ENCODE measurements around the gene RGS3. TPM values are rescaled to one million over a fixed set of nuclear protein-coding genes. Genes with fewer than 3 reads are reported as not detected.

RGS3 gene
- total RNA-seq, 2 experiments from 2014 or later, result 22.8 to 32.9 TPM

Other genes starting within 250 kb of the RGS3 start
- gene FKBP15, start 242.4 kb upstream of the RGS3 start, total RNA-seq (2014; rRNA removed; shearing (Covaris generic)), result 25.5 and 39.9 TPM in 2 replicates
- gene FKBP15, start 242.4 kb upstream of the RGS3 start, total RNA-seq (2022), result 47.3 and 58.0 TPM in 2 replicates
- gene SLC31A1, start 242.2 kb upstream of the RGS3 start, total RNA-seq (2014; rRNA removed; shearing (Covaris generic)), result 3.9 and 4.7 TPM in 2 replicates
- 12.4 and 16.7 TPM in 2 replicates for gene SLC31A1, start 242.2 kb upstream of the RGS3 start, total RNA-seq (2022)
- 29.9 and 42.5 TPM in 2 replicates for gene CDC26, start 188.2 kb upstream of the RGS3 start, total RNA-seq (2014; rRNA removed; shearing (Covaris generic))
- 39.7 and 39.9 TPM in 2 replicates for gene CDC26, start 188.2 kb upstream of the RGS3 start, total RNA-seq (2022)
- 27.4 and 27.8 TPM in 2 replicates for gene PRPF4, start 188.1 kb upstream of the RGS3 start, total RNA-seq (2014; rRNA removed; shearing (Covaris generic))
- gene PRPF4, start 188.1 kb upstream of the RGS3 start, total RNA-seq (2022), result 35.8 and 39.9 TPM in 2 replicates
- not detected in 2 replicates for gene RNF183, start 160.4 kb upstream of the RGS3 start, total RNA-seq (2014; rRNA removed; shearing (Covaris generic))
- not detected in 2 replicates for gene RNF183, start 160.4 kb upstream of the RGS3 start, total RNA-seq (2022)
- gene WDR31, start 123.5 kb upstream of the RGS3 start, total RNA-seq (2014; rRNA removed; shearing (Covaris generic)), result 0.19 and 0.54 TPM in 2 replicates
- gene WDR31, start 123.5 kb upstream of the RGS3 start, total RNA-seq (2022), result 1.2 and 1.4 TPM in 2 replicates
- 0.54 and 1.3 TPM in 2 replicates for gene BSPRY, start 114.2 kb upstream of the RGS3 start, total RNA-seq (2014; rRNA removed; shearing (Covaris generic))
- 0.82 and 0.98 TPM in 2 replicates for gene BSPRY, start 114.2 kb upstream of the RGS3 start, total RNA-seq (2022)
- gene HDHD3, start 86.7 kb upstream of the RGS3 start, total RNA-seq (2014; rRNA removed; shearing (Covaris generic)), result 11.9 and 18.1 TPM in 2 replicates
- gene HDHD3, start 86.7 kb upstream of the RGS3 start, total RNA-seq (2022), result 16.0 and 16.7 TPM in 2 replicates
- gene ALAD, start 62.4 kb upstream of the RGS3 start, total RNA-seq (2014; rRNA removed; shearing (Covaris generic)), result 14.3 and 19.8 TPM in 2 replicates
- gene ALAD, start 62.4 kb upstream of the RGS3 start, total RNA-seq (2022), result 26.3 and 26.6 TPM in 2 replicates
- gene POLE3, start 53.1 kb upstream of the RGS3 start, total RNA-seq (2014; rRNA removed; shearing (Covaris generic)), result 108 and 132 TPM in 2 replicates
- 118 and 130 TPM in 2 replicates for gene POLE3, start 53.1 kb upstream of the RGS3 start, total RNA-seq (2022)
- 1.8 and 3.0 TPM in 2 replicates for gene C9orf43, start 53.0 kb upstream of the RGS3 start, total RNA-seq (2014; rRNA removed; shearing (Covaris generic))
- 1.8 and 2.9 TPM in 2 replicates for gene C9orf43, start 53.0 kb upstream of the RGS3 start, total RNA-seq (2022)